ENCODE data around the gene STK40. TPM values are rescaled to one million over a fixed set of nuclear protein-coding genes. Genes with fewer than 3 reads are reported as not detected.

Gene STK40
- total and polyA plus RNA-seq, 2 donors (not counting 1 experiment from before 2014, with no cell fraction given): 14.2 to 15.1 TPM

DNA sequence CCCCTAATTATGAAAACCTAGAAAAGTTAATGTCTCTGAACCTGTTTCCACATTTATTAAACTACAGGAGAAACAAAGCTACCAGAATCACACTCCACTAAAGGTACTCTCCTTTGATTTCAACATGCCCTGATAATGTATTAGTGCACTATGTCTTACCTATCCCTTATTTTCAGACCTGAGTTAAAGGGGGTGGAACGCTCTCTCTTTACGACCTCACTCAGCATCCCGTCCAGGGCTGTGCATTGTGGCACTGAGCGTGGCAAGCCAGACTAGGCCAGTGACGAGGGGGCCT, 11.3 kb upstream of the STK40 start:
- TF ChIP-seq EZH2 (IDR thresholded peaks at IDR 0.05; ENCODE audit: low read length, missing control alignments): no peak
- TF ChIP-seq, protein P1, sequence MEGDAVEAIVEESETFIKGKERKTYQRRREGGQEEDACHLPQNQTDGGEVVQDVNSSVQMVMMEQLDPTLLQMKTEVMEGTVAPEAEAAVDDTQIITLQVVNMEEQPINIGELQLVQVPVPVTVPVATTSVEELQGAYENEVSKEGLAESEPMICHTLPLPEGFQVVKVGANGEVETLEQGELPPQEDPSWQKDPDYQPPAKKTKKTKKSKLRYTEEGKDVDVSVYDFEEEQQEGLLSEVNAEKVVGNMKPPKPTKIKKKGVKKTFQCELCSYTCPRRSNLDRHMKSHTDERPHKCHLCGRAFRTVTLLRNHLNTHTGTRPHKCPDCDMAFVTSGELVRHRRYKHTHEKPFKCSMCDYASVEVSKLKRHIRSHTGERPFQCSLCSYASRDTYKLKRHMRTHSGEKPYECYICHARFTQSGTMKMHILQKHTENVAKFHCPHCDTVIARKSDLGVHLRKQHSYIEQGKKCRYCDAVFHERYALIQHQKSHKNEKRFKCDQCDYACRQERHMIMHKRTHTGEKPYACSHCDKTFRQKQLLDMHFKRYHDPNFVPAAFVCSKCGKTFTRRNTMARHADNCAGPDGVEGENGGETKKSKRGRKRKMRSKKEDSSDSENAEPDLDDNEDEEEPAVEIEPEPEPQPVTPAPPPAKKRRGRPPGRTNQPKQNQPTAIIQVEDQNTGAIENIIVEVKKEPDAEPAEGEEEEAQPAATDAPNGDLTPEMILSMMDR (conservative IDR thresholded peaks at IDR 0.05 in 1 of 2, IDR thresholded peaks at IDR 0.05 in 1 of 2; ENCODE audit: low read depth in 1 of 2, low read length in 2 of 2): no peak

DNA sequence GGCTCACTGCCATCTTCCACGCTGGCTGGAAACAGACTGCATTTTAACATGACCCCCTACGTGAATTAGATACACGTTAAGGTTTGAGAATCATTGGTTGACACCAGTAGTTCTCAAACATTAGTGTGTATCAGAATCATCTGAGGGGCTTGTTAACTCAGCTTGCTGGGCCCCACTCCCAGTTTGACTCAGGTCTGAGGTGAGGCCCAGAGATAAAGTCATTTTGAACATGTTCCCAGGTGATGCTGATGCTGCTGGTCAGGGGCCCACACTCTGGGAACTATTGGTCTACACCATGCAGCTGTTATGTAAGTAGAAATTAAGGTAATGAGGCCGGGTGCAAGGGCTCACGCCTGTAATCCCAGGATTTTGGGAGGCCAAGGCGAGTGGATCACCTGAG, 10.6 kb upstream of the STK40 start:
- DNase-seq (ENCODE audit: low read depth in 2 of 2): no peak
- Histone ChIP-seq H3K9me3 (ENCODE audit: control insufficient read depth, insufficient read depth, low read depth, low read length) (no peaks in the 10 kb centered on the region), H3K4me1 (ENCODE audit: control insufficient read depth, extremely low read depth, insufficient read depth, low read length) (peaks cover 5% of the 10 kb centered on the region), H3K27ac (ENCODE audit: insufficient read depth, low read length) (no peak overlapping the region), H4K20me1 (ENCODE audit: control insufficient read depth, extremely low read depth, insufficient read depth, low read length) (no peaks in the 10 kb centered on the region), H3K9ac (ENCODE audit: insufficient read depth, low read length) (no peak overlapping the region), H2AFZ (ENCODE audit: low read length) (no peak overlapping the region), H3K79me2 (ENCODE audit: control insufficient read depth, insufficient read depth, low read length) (peaks cover 14% of the 10 kb centered on the region), H3K4me2 (ENCODE audit: extremely low read depth, insufficient read depth, low read length) (peak overlapping the region; percentile 96), H3K27me3 (ENCODE audit: control insufficient read depth, insufficient read depth, low read length) (no peaks in the 10 kb centered on the region), H3K4me3 (replicated peaks in 1 of 4; ENCODE audit: control extremely low read depth in 1 of 4, insufficient read depth in 1 of 4, low read depth in 3 of 4, low read length in 4 of 4) (peak overlapping the region in 3 of 4 experiments; percentile 2 to 93 (median 81)), H3K36me3 (ENCODE audit: control insufficient read depth, insufficient read depth, low read length) (peaks cover 8% of the 10 kb centered on the region)
- TF ChIP-seq EZH2 (IDR thresholded peaks at IDR 0.05; ENCODE audit: low read length, missing control alignments): no peak
- TF ChIP-seq, protein P1 (conservative IDR thresholded peaks at IDR 0.05 in 1 of 2, IDR thresholded peaks at IDR 0.05 in 1 of 2; ENCODE audit: low read depth in 1 of 2, low read length in 2 of 2): no peak

More for the DNA sequence above, 11.3 kb upstream of the STK40 start:
- Histone ChIP-seq H3K9ac (ENCODE audit: insufficient read depth, low read length) (peak overlapping the region; percentile 90), H3K36me3 (ENCODE audit: control insufficient read depth, insufficient read depth, low read length) (peaks cover 5% of the 10 kb centered on the region), H3K79me2 (ENCODE audit: control insufficient read depth, insufficient read depth, low read length) (peaks cover 14% of the 10 kb centered on the region), H2AFZ (ENCODE audit: low read length) (peak overlapping the region; percentile 92), H3K27me3 (ENCODE audit: control insufficient read depth, insufficient read depth, low read length) (no peaks in the 10 kb centered on the region), H3K4me2 (ENCODE audit: extremely low read depth, insufficient read depth, low read length) (peak overlapping the region; percentile 96), H3K4me3 (replicated peaks in 1 of 4; ENCODE audit: control extremely low read depth in 1 of 4, insufficient read depth in 1 of 4, low read depth in 3 of 4, low read length in 4 of 4) (peak overlapping the region; percentile 81 to 99 (median 96)), H3K4me1 (ENCODE audit: control insufficient read depth, extremely low read depth, insufficient read depth, low read length) (peaks cover 5% of the 10 kb centered on the region), H3K9me3 (ENCODE audit: control insufficient read depth, insufficient read depth, low read depth, low read length) (no peaks in the 10 kb centered on the region), H3K27ac (ENCODE audit: insufficient read depth, low read length) (peak overlapping the region; percentile 92), H4K20me1 (ENCODE audit: control insufficient read depth, extremely low read depth, insufficient read depth, low read length) (no peaks in the 10 kb centered on the region)
- DNase-seq (ENCODE audit: low read depth in 2 of 2): no peak

DNA sequence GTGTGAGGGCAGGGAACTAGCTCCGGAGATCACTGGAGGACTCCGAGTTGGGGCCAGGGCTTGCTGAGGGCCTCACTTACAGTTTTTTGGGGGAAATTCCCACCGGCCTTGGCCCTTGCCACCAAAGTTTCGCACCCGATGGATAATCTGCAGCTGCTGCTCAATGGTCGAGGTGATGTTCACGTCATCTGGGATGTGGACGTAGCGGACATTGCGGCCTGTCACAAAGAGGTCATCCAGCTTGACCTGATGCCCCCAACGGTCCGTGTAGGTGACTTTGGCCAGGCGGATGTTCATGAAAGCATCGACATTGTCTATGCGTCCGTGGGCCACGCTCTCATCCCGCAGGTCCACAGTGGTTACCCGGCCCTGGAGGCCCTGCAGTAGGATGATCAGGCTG, 8.0 kb upstream of the STK40 start:
- Histone ChIP-seq H3K4me2 (ENCODE audit: extremely low read depth, insufficient read depth, low read length) (no peak overlapping the region), H3K27me3 (ENCODE audit: control insufficient read depth, insufficient read depth, low read length) (no peaks in the 10 kb centered on the region), H2AFZ (ENCODE audit: low read length) (no peak overlapping the region), H3K4me1 (ENCODE audit: control insufficient read depth, extremely low read depth, insufficient read depth, low read length) (peaks cover 5% of the 10 kb centered on the region), H3K79me2 (ENCODE audit: control insufficient read depth, insufficient read depth, low read length) (peaks cover 14% of the 10 kb centered on the region), H3K4me3 (replicated peaks in 1 of 4; ENCODE audit: control extremely low read depth in 1 of 4, insufficient read depth in 1 of 4, low read depth in 3 of 4, low read length in 4 of 4) (no peak overlapping the region), H4K20me1 (ENCODE audit: control insufficient read depth, extremely low read depth, insufficient read depth, low read length) (no peaks in the 10 kb centered on the region), H3K9ac (ENCODE audit: insufficient read depth, low read length) (no peak overlapping the region), H3K9me3 (ENCODE audit: control insufficient read depth, insufficient read depth, low read depth, low read length) (no peaks in the 10 kb centered on the region), H3K27ac (ENCODE audit: insufficient read depth, low read length) (no peak overlapping the region), H3K36me3 (ENCODE audit: control insufficient read depth, insufficient read depth, low read length) (peaks cover 11% of the 10 kb centered on the region)
- no peak for DNase-seq (ENCODE audit: low read depth in 2 of 2)
- TF ChIP-seq EZH2 (IDR thresholded peaks at IDR 0.05; ENCODE audit: low read length, missing control alignments): no peak
- TF ChIP-seq, protein P1 (conservative IDR thresholded peaks at IDR 0.05 in 1 of 2, IDR thresholded peaks at IDR 0.05 in 1 of 2; ENCODE audit: low read depth in 1 of 2, low read length in 2 of 2): no peak
